Measurements from ENCODE around the gene OARD1. TPM values are rescaled to one million over a fixed set of nuclear protein-coding genes. Genes with fewer than 3 reads are reported as not detected.

OARD1 gene
- total RNA-seq, 1 experiment from 2014 or later, result 35.0 TPM

DNA sequence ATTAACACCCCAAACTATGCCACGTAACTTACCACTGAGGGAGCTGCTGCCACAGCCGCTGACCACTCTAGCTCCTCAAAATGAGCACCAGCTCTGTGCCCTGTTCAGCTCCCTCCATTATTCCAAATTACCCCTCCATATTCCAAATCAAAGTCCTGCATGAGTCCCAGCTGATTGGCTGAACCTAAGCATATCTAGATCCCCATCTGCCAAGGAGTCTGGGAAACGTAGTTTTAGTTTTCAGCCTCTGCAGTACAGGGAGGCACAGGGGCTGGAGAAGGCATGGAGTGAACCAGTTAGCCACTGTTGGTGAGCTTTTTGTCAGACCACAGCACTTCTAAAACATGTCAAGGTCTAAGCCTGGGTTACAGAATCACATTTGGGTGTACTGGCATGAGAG lies 49.0 kb downstream of the OARD1 start:
- no TSS peak for BruUV-seq (replicated peaks)
- H3K4me3 ChIP-seq, result no peak overlapping the region
- no peaks in the 10 kb centered on the region for H4K20me1 ChIP-seq (ENCODE audit: insufficient read depth)
- no peak overlapping the region for H3K4me2 ChIP-seq
- ChIA-PET POLR2A (ENCODE audit: unreplicated experiment) (no interaction called here), CTCF (interaction anchor here (0.6 kb wide), 1 partner anchor 67 kb away, joined by 3 read pairs; no protein-coding TSS in a partner anchor)
- DNase-seq, result no peak
- no peaks in the 10 kb centered on the region for H3K36me3 ChIP-seq (ENCODE audit: low read depth)
- no peaks in the 10 kb centered on the region for H3F3A ChIP-seq (ENCODE audit: insufficient read depth, low read depth)
- no peaks in the 10 kb centered on the region for H3K27me3 ChIP-seq (ENCODE audit: insufficient read depth, low read depth)
- H3K9me2 ChIP-seq (ENCODE audit: insufficient read depth), result no peaks in the 10 kb centered on the region
- H3K9me3 ChIP-seq (ENCODE audit: insufficient read depth, low read depth), result no peaks in the 10 kb centered on the region
- no peaks in the 10 kb centered on the region for H3K79me2 ChIP-seq (ENCODE audit: low read depth)
- intact Hi-C loops (cut with micrococcal nuclease; ENCODE audit: unreplicated experiment), result loop anchor here (5.0 kb wide), 1 partner anchor 471 kb away; no protein-coding TSS in a partner anchor
- H3K4me1 ChIP-seq (replicated peaks; ENCODE audit: insufficient read depth), result peaks cover 12% of the 10 kb centered on the region; the same call in 1 of the 2 replicates
- H2AFZ ChIP-seq, result no peak overlapping the region
- no peak overlapping the region for H3K27ac ChIP-seq
- no peak for TF ChIP-seq EZH2 (IDR thresholded peaks at IDR 0.05; ENCODE audit: low read depth)
- TF ChIP-seq, protein P1, sequence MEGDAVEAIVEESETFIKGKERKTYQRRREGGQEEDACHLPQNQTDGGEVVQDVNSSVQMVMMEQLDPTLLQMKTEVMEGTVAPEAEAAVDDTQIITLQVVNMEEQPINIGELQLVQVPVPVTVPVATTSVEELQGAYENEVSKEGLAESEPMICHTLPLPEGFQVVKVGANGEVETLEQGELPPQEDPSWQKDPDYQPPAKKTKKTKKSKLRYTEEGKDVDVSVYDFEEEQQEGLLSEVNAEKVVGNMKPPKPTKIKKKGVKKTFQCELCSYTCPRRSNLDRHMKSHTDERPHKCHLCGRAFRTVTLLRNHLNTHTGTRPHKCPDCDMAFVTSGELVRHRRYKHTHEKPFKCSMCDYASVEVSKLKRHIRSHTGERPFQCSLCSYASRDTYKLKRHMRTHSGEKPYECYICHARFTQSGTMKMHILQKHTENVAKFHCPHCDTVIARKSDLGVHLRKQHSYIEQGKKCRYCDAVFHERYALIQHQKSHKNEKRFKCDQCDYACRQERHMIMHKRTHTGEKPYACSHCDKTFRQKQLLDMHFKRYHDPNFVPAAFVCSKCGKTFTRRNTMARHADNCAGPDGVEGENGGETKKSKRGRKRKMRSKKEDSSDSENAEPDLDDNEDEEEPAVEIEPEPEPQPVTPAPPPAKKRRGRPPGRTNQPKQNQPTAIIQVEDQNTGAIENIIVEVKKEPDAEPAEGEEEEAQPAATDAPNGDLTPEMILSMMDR (conservative IDR thresholded peaks at IDR 0.05), result no peak

DNA sequence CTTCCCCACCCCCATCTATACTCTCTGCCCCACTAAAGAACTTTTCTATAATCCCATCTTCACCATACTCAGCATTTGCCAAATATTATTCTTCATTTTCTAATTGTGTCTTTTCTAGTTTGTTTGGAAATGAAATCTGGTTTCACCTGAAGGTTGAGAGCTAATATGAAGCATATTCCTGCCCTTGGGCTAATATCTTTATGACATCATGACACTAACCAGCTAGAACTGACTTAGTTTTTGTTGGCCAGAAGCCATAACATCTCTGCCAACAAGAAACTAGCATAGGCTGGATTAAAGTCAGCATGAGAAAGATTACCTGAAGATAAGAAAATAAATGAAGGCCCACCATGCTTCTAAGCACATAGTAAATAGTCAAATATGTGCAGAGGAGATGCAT lies 49.9 kb downstream of the OARD1 start:
- Histone ChIP-seq H3K4me3 (no peak overlapping the region), H3K4me2 (peak overlapping the region; percentile 2; the same call in 1 of the 2 replicates), H3K9me2 (ENCODE audit: insufficient read depth) (no peaks in the 10 kb centered on the region), H3K4me1 (replicated peaks; ENCODE audit: insufficient read depth) (peaks cover 12% of the 10 kb centered on the region; the same call in 1 of the 2 replicates), H3K27ac (no peak overlapping the region), H3K79me2 (ENCODE audit: low read depth) (no peaks in the 10 kb centered on the region), H3K9me3 (ENCODE audit: insufficient read depth, low read depth) (no peaks in the 10 kb centered on the region), H4K20me1 (ENCODE audit: insufficient read depth) (no peaks in the 10 kb centered on the region), H3K36me3 (ENCODE audit: low read depth) (no peaks in the 10 kb centered on the region), H2AFZ (no peak overlapping the region), H3K27me3 (ENCODE audit: insufficient read depth, low read depth) (no peaks in the 10 kb centered on the region), H3F3A (ENCODE audit: insufficient read depth, low read depth) (no peaks in the 10 kb centered on the region)
- DNase-seq, result peak in 1 of 2 experiments; percentile 37
- POLR2A ChIA-PET (ENCODE audit: unreplicated experiment), result interaction anchor here (0.7 kb wide), 1 partner anchor 100 kb away, joined by 3 read pairs; no protein-coding TSS in a partner anchor
- no TSS peak for BruUV-seq (replicated peaks)
- intact Hi-C loops (cut with micrococcal nuclease; ENCODE audit: unreplicated experiment), result loop anchor here (1.0 to 5.0 kb wide), 2 partner anchors 127 to 470 kb away; no protein-coding TSS in a partner anchor
- TF ChIP-seq EZH2 (IDR thresholded peaks at IDR 0.05; ENCODE audit: low read depth), result no peak
- CTCF ChIA-PET, result interaction anchor here (0.6 to 0.7 kb wide), 2 partner anchors 66 to 152 kb away, joined by 3 to 4 read pairs; no protein-coding TSS in a partner anchor

DNA sequence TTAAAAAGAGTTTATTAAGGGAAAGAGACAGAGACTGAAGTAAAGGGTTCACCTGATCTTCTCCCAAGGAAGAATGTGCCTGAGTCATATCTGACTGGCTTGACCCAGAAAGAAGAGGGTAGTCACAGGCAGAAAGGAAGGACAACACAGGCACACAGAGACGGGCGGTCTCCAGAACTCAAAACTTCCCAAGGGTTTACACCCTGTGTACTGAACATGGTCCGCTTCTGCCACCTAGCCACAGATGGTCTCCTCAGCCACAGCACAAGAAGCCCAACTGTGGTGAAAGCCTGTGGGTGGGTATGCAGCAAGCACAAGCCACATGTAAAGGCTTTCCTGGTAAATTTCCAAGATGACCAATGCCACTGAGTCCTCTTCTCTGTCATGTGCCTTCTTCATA lies 50.3 kb downstream of the OARD1 start:
- CTCF ChIA-PET, result interaction anchor here (0.7 kb wide), 1 partner anchor 152 kb away, joined by 4 read pairs; no protein-coding TSS in a partner anchor
- Histone ChIP-seq H3K4me1 (replicated peaks; ENCODE audit: insufficient read depth) (peaks cover 12% of the 10 kb centered on the region; the same call in 1 of the 2 replicates), H3K27ac (no peak overlapping the region), H3K4me2 (peak overlapping the region; percentile 2; the same call in 1 of the 2 replicates), H4K20me1 (ENCODE audit: insufficient read depth) (no peaks in the 10 kb centered on the region), H3K9me3 (ENCODE audit: insufficient read depth, low read depth) (no peaks in the 10 kb centered on the region), H3K27me3 (ENCODE audit: insufficient read depth, low read depth) (no peaks in the 10 kb centered on the region), H3K36me3 (ENCODE audit: low read depth) (no peaks in the 10 kb centered on the region), H2AFZ (no peak overlapping the region), H3K4me3 (no peak overlapping the region), H3K9me2 (ENCODE audit: insufficient read depth) (no peaks in the 10 kb centered on the region), H3F3A (ENCODE audit: insufficient read depth, low read depth) (no peaks in the 10 kb centered on the region), H3K79me2 (ENCODE audit: low read depth) (no peaks in the 10 kb centered on the region)
- peak; percentile 46 to 56 for DNase-seq
- no TSS peak for BruUV-seq (replicated peaks)
- POLR2A ChIA-PET (ENCODE audit: unreplicated experiment), result no interaction called here
- TF ChIP-seq EZH2 (IDR thresholded peaks at IDR 0.05; ENCODE audit: low read depth), result no peak
- TF ChIP-seq, protein P1 (conservative IDR thresholded peaks at IDR 0.05), result 0 out of 2 replicates have a peak, but pooled peaks have one; percentile 26
- intact Hi-C loops (cut with micrococcal nuclease; ENCODE audit: unreplicated experiment), result loop anchor here (1.0 to 5.0 kb wide), 2 partner anchors 127 to 470 kb away; no protein-coding TSS in a partner anchor

All from PC-9 (cell line).